Uterus (tissue), 2 donors: Measurements from ENCODE around the gene TRIM40.

Source experiments
- POLR2A ChIP-seq, 2 donors: fragments of 450-650 bp; IDR thresholded peaks; one replicate each; pipeline ENCODE4 v1.6.1; 2016; ENCODE audit warnings: antibody characterized with exemption in 2 of 2, mild to moderate bottlenecking in 1 of 2, moderate library complexity in 1 of 2
- TF ChIP-seq, protein P1 (sequence below), 4 experiments: fragments of 200-600 bp in 2 of 4; fragments of 450-650 bp in 2 of 4; sonication (generic) in 2 of 4; IDR thresholded peaks; one replicate each; pipeline ENCODE4 v1.5.1; 2016 to 2019; ENCODE audit warnings: antibody characterized with exemption in 4 of 4, mild to moderate bottlenecking in 2 of 4, moderate library complexity in 1 of 4

DNA sequence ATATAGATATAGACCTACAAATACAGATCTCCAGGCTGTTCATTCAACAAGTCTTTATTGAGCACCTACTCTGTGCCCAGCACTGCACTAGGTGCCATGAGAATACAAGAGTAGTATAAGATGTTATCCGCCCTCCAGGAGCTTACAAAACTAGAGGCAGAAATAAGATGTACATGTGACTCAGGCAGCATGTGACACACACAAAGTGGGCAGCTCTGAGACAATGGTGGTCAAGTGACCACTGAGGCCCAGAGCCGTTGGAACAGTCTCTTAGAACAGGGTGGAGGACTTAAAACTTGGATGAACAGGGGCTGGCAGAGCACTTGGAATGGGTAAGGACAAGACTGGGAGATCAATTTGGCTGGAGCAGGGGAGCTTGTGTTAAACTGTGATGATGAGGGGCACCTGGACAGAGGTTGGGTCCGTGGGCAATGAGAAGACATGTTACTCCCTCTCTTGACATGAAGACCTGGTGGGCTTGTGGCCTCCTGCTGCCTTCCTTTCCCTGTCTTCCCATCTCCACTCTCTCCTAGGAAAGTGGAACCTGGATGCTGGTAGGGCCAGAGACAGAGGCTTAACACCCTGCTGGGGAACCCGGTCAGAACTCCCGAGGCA, 48.6 kb downstream of the TRIM40 start:
- TF ChIP-seq, protein P1, sequence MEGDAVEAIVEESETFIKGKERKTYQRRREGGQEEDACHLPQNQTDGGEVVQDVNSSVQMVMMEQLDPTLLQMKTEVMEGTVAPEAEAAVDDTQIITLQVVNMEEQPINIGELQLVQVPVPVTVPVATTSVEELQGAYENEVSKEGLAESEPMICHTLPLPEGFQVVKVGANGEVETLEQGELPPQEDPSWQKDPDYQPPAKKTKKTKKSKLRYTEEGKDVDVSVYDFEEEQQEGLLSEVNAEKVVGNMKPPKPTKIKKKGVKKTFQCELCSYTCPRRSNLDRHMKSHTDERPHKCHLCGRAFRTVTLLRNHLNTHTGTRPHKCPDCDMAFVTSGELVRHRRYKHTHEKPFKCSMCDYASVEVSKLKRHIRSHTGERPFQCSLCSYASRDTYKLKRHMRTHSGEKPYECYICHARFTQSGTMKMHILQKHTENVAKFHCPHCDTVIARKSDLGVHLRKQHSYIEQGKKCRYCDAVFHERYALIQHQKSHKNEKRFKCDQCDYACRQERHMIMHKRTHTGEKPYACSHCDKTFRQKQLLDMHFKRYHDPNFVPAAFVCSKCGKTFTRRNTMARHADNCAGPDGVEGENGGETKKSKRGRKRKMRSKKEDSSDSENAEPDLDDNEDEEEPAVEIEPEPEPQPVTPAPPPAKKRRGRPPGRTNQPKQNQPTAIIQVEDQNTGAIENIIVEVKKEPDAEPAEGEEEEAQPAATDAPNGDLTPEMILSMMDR (IDR thresholded peaks at IDR 0.05), result no peak
- no peak for TF ChIP-seq POLR2A (IDR thresholded peaks at IDR 0.05)
